Activated CD4-positive, alpha-beta memory T cell treated with anti-CD3 and anti-CD28 coated beads for 36 hours (primary cell): Measurements from ENCODE around the gene SRP54. TPM values are rescaled to one million over a fixed set of nuclear protein-coding genes. Genes with fewer than 3 reads are reported as not detected.
A peak's percentile ranks its signal among the peaks of the same experiment; 100 is the strongest.

ENCODE experiments used
- CTCF ChIA-PET: fragments of 350-600 bp; sonication (Branson Sonifier 250); formaldehyde crosslinking; loops from one replicate; lab custom pipeline; 2021; ENCODE audit warnings: antibody characterized with exemption, inconsistent platforms; lab: Charles Lee
- POLR2A ChIA-PET: fragments of 350-600 bp; sonication (Branson Sonifier 250); formaldehyde crosslinking; loops from one replicate; lab custom pipeline; 2021; ENCODE audit warnings: antibody characterized with exemption; lab: Charles Lee
- DNase-seq: peaks from one replicate; pipeline ENCODE4 v3.0.0-alpha.2; 2020
- H3K27ac Mint-ChIP-seq: one replicate; pipeline ENCODE4 v1.8.0; 2021; ENCODE audit warnings: mixed read lengths
- H3K27me3 Mint-ChIP-seq: one replicate; pipeline ENCODE4 v1.8.0; 2021; ENCODE audit warnings: mixed read lengths
- H3K36me3 Mint-ChIP-seq: one replicate; pipeline ENCODE4 v1.8.0; 2021; ENCODE audit warnings: mixed read lengths
- H3K4me1 Mint-ChIP-seq: one replicate; pipeline ENCODE4 v1.8.0; 2021; ENCODE audit warnings: low read depth, mixed read lengths
- H3K4me3 Mint-ChIP-seq: one replicate; pipeline ENCODE4 v1.8.0; 2021; ENCODE audit warnings: mild to moderate bottlenecking, mixed read lengths
- H3K9me3 Mint-ChIP-seq: one replicate; pipeline ENCODE4 v1.8.0; 2021; ENCODE audit warnings: mixed read lengths
- intact Hi-C: fragments of 100-400 bp; cut with micrococcal nuclease; formaldehyde crosslinking; loops from one replicate; pipeline ENCODE4 v1.15.1; 2023
- total RNA-seq, 2 experiments: library from RNA; stranded (reverse); gene quantifications; one replicate each; pipeline ENCODE4 v1.2.3, GENCODE V29; 2021

Gene SRP54
- total RNA-seq, 2 experiments from 2014 or later: 82.6 to 87.7 TPM

- ChIA-PET CTCF (interaction anchor here (0.6 to 2.1 kb wide), 4 partner anchors 18 to 421 kb away, joined by 3 to 5 read pairs (median 4); partner anchors contain the start of gene NFKBIA), POLR2A (interaction anchor here (1.3 to 5.1 kb wide), 6 partner anchors 9 to 421 kb away, joined by 4 to 51 read pairs (median 6); partner anchors contain the start of genes BAZ1A, FAM177A1, NFKBIA and PPP2R3C)
- intact Hi-C loops: loop anchor here (2.0 to 10.0 kb wide), 6 partner anchors 15 to 843 kb away; partner anchors contain the start of genes BRMS1L, CFL2 and PSMA6
Observed at GRCh38 chr14:34983786-34984185, 994 bp downstream of the SRP54 start.

GRCh38 chr14:34985740-34986139 lies 2.9 kb downstream of the SRP54 start:
- Mint-ChIP-seq H3K4me3 (peak overlapping the region; percentile 21), H3K27me3 (no peaks in the 10 kb centered on the region), H3K36me3 (peaks cover 6% of the 10 kb centered on the region), H3K4me1 (peaks cover 31% of the 10 kb centered on the region), H3K27ac (no peak overlapping the region), H3K9me3 (no peaks in the 10 kb centered on the region)
- ChIA-PET CTCF (no interaction called here), POLR2A (no interaction called here)
- intact Hi-C loops: loop anchor here (10.0 kb wide), 1 partner anchor 141 kb away; no protein-coding TSS in a partner anchor
- DNase-seq: no peak

More at GRCh38 chr14:34983786-34984185, 994 bp downstream of the SRP54 start:
- Mint-ChIP-seq H3K27me3 (no peaks in the 10 kb centered on the region), H3K9me3 (no peaks in the 10 kb centered on the region), H3K36me3 (peaks cover 11% of the 10 kb centered on the region), H3K27ac (no peak overlapping the region), H3K4me1 (peaks cover 25% of the 10 kb centered on the region), H3K4me3 (no peak overlapping the region)
- DNase-seq: no peak

- intact Hi-C loops: loop anchor here (10.0 kb wide), 1 partner anchor 142 kb away; no protein-coding TSS in a partner anchor
- no peak for DNase-seq
- ChIA-PET CTCF (no interaction called here), POLR2A (no interaction called here)
- Mint-ChIP-seq H3K27me3 (no peaks in the 10 kb centered on the region), H3K4me3 (no peak overlapping the region), H3K4me1 (peaks cover 34% of the 10 kb centered on the region), H3K9me3 (no peaks in the 10 kb centered on the region), H3K27ac (no peak overlapping the region), H3K36me3 (peaks cover 6% of the 10 kb centered on the region)
Observed at GRCh38 chr14:34987180-34987579, 4.4 kb downstream of the SRP54 start.

GRCh38 chr14:34989762-34990161 lies 7.0 kb downstream of the SRP54 start:
- ChIA-PET CTCF (no interaction called here), POLR2A (no interaction called here)
- H3K36me3 Mint-ChIP-seq: peaks cover 5% of the 10 kb centered on the region
- no peak overlapping the region for H3K27ac Mint-ChIP-seq
- peaks cover 42% of the 10 kb centered on the region for H3K4me1 Mint-ChIP-seq
- intact Hi-C loops: loop anchor here (10.0 kb wide), 1 partner anchor 145 kb away; no protein-coding TSS in a partner anchor
- DNase-seq: no peak
- H3K9me3 Mint-ChIP-seq: no peaks in the 10 kb centered on the region
- H3K4me3 Mint-ChIP-seq: no peak overlapping the region
- H3K27me3 Mint-ChIP-seq: no peaks in the 10 kb centered on the region

- Mint-ChIP-seq H3K27me3 (no peaks in the 10 kb centered on the region), H3K4me1 (peaks cover 27% of the 10 kb centered on the region), H3K4me3 (no peak overlapping the region), H3K36me3 (peaks cover 4% of the 10 kb centered on the region), H3K27ac (no peak overlapping the region), H3K9me3 (no peaks in the 10 kb centered on the region)
- POLR2A ChIA-PET: interaction anchor here (1.6 kb wide), 1 partner anchor 10 kb away, joined by 4 read pairs; the partner anchor contains the start of gene SRP54
- CTCF ChIA-PET: no interaction called here
- no peak for DNase-seq
- intact Hi-C loops: no loop called here
Observed at GRCh38 chr14:34993426-34993825, 10.6 kb downstream of the SRP54 start.

GRCh38 chr14:34994668-34995067 lies 11.9 kb downstream of the SRP54 start:
- H3K27ac Mint-ChIP-seq: peak overlapping the region; percentile 6
- H3K27me3 Mint-ChIP-seq: no peaks in the 10 kb centered on the region
- POLR2A ChIA-PET: interaction anchor here (1.8 kb wide), 1 partner anchor 12 kb away, joined by 5 read pairs; the partner anchor contains the start of gene SRP54
- H3K4me3 Mint-ChIP-seq: no peak overlapping the region
- no peaks in the 10 kb centered on the region for H3K9me3 Mint-ChIP-seq
- H3K4me1 Mint-ChIP-seq: peaks cover 18% of the 10 kb centered on the region
- DNase-seq: no peak
- CTCF ChIA-PET: no interaction called here
- peaks cover 4% of the 10 kb centered on the region for H3K36me3 Mint-ChIP-seq
- intact Hi-C loops: no loop called here

- ChIA-PET CTCF (no interaction called here), POLR2A (no interaction called here)
- no peaks in the 10 kb centered on the region for H3K9me3 Mint-ChIP-seq
- intact Hi-C loops: no loop called here
- H3K4me3 Mint-ChIP-seq: no peak overlapping the region
- no peaks in the 10 kb centered on the region for H3K27me3 Mint-ChIP-seq
- peaks cover 8% of the 10 kb centered on the region for H3K4me1 Mint-ChIP-seq
- no peak for DNase-seq
- peaks cover 14% of the 10 kb centered on the region for H3K36me3 Mint-ChIP-seq
- H3K27ac Mint-ChIP-seq: no peak overlapping the region
Observed at GRCh38 chr14:34997762-34998161, 15.0 kb downstream of the SRP54 start.

- POLR2A ChIA-PET: interaction anchor here (1.1 kb wide), 1 partner anchor 18 kb away, joined by 3 read pairs; no protein-coding TSS in a partner anchor
- Mint-ChIP-seq H3K4me1 (peaks cover 4% of the 10 kb centered on the region), H3K9me3 (no peaks in the 10 kb centered on the region), H3K27me3 (no peaks in the 10 kb centered on the region), H3K4me3 (no peak overlapping the region), H3K36me3 (peaks cover 19% of the 10 kb centered on the region), H3K27ac (no peak overlapping the region)
- CTCF ChIA-PET: no interaction called here
- intact Hi-C loops: no loop called here
- DNase-seq: no peak
Observed at GRCh38 chr14:34999500-34999899, 16.7 kb downstream of the SRP54 start.

- Mint-ChIP-seq H3K4me3 (no peak overlapping the region), H3K9me3 (no peaks in the 10 kb centered on the region), H3K27ac (no peak overlapping the region), H3K4me1 (no peaks in the 10 kb centered on the region), H3K27me3 (no peaks in the 10 kb centered on the region), H3K36me3 (peaks cover 19% of the 10 kb centered on the region)
- CTCF ChIA-PET: interaction anchor here (0.6 to 0.7 kb wide), 2 partner anchors 18 to 295 kb away, joined by 3 read pairs; no protein-coding TSS in a partner anchor
- POLR2A ChIA-PET: interaction anchor here (0.6 to 0.7 kb wide), 2 partner anchors 31 to 186 kb away, joined by 3 read pairs; no protein-coding TSS in a partner anchor
- no peak for DNase-seq
- intact Hi-C loops: no loop called here
Observed at GRCh38 chr14:35001621-35002020, 18.8 kb downstream of the SRP54 start.

GRCh38 chr14:35004839-35005238 lies 22.0 kb downstream of the SRP54 start:
- Mint-ChIP-seq H3K9me3 (no peaks in the 10 kb centered on the region), H3K27ac (no peak overlapping the region), H3K27me3 (no peaks in the 10 kb centered on the region), H3K4me1 (no peaks in the 10 kb centered on the region), H3K36me3 (peaks cover 30% of the 10 kb centered on the region), H3K4me3 (no peak overlapping the region)
- intact Hi-C loops: no loop called here
- ChIA-PET CTCF (interaction anchor here (1.3 kb wide), 1 partner anchor 282 kb away, joined by 3 read pairs; no protein-coding TSS in a partner anchor), POLR2A (interaction anchor here (0.9 kb wide), 1 partner anchor 36 kb away, joined by 4 read pairs; no protein-coding TSS in a partner anchor)
- no peak for DNase-seq

GRCh38 chr14:35016568-35016967 lies 33.8 kb downstream of the SRP54 start:
- peaks cover 46% of the 10 kb centered on the region for H3K36me3 Mint-ChIP-seq

GRCh38 chr14:35020713-35021112 lies 37.9 kb downstream of the SRP54 start:
- Mint-ChIP-seq H3K9me3 (no peaks in the 10 kb centered on the region), H3K4me1 (no peaks in the 10 kb centered on the region), H3K36me3 (peaks cover 45% of the 10 kb centered on the region), H3K4me3 (no peak overlapping the region), H3K27ac (no peak overlapping the region), H3K27me3 (no peaks in the 10 kb centered on the region)
- POLR2A ChIA-PET: interaction anchor here (0.6 kb wide), 1 partner anchor 36 kb away, joined by 3 read pairs; no protein-coding TSS in a partner anchor
- intact Hi-C loops: no loop called here
- DNase-seq: no peak
- CTCF ChIA-PET: no interaction called here

More at GRCh38 chr14:35016568-35016967, 33.8 kb downstream of the SRP54 start:
- Mint-ChIP-seq H3K4me1 (no peaks in the 10 kb centered on the region), H3K9me3 (no peaks in the 10 kb centered on the region), H3K4me3 (no peak overlapping the region), H3K27ac (no peak overlapping the region), H3K27me3 (no peaks in the 10 kb centered on the region)
- DNase-seq: no peak
- ChIA-PET POLR2A (no interaction called here), CTCF (no interaction called here)
- intact Hi-C loops: no loop called here
